ENCODE measurements around the gene PLXDC2.

PLXDC2 gene

GRCh38 chr10:19815731-19816410 lies 361 bp upstream of the PLXDC2 start:
- Histone ChIP-seq H3K27ac (ENCODE audit: extremely low read depth, low read depth, low read length) (peak overlapping the region; percentile 90), H3K9me3 (ENCODE audit: control insufficient read depth, insufficient read depth, low read depth, low read length) (no peaks in the 10 kb centered on the region), H3K4me1 (ENCODE audit: control insufficient read depth, insufficient read depth, low read length) (peaks cover 2% of the 10 kb centered on the region; the same call in 1 of the 2 replicates), H3K4me3 (ENCODE audit: low read depth, low read length) (peak overlapping the region; percentile 67), H3K36me3 (ENCODE audit: control insufficient read depth in 2 of 2, insufficient read depth in 1 of 2, low read length in 2 of 2) (no peaks in the 10 kb centered on the region; a peak in 1 of 3 replicates)
- ChIA-PET POLR2A (interaction anchor here (0.6 to 1.6 kb wide), 7 partner anchors 10 to 892 kb away, joined by 3 to 7 read pairs (median 3); no protein-coding TSS in a partner anchor), CTCF (interaction anchor here (0.5 to 1.4 kb wide), 5 partner anchors 11 to 1483 kb away, joined by 3 to 5 read pairs (median 3); no protein-coding TSS in a partner anchor)
- TF ChIP-seq ZNF248 (tag by site-specific recombination; IDR thresholded peaks at IDR 0.05), result no peak
- TF ChIP-seq REPIN1 (tag by site-specific recombination; IDR thresholded peaks at IDR 0.05; ENCODE audit: low read depth), result no peak
- no peak for TF ChIP-seq ZNF37A (tag by site-specific recombination; IDR thresholded peaks at IDR 0.05)
- TF ChIP-seq ZNF394 (tag by site-specific recombination; IDR thresholded peaks at IDR 0.05; ENCODE audit: borderline replicate concordance), result 0 out of 2 replicates have a peak, but pooled peaks have one; percentile 25
- 0 out of 2 replicates have a peak, but pooled peaks have one; percentile 3 for TF ChIP-seq ZIC2 (tag by site-specific recombination; IDR thresholded peaks at IDR 0.05)
- peak; percentile 46 for TF ChIP-seq ZBTB26 (tag by site-specific recombination; optimal IDR thresholded peaks at IDR 0.05)
- TF ChIP-seq AEBP2 (tag by site-specific recombination; IDR thresholded peaks at IDR 0.05; ENCODE audit: borderline replicate concordance), result no peak
- TF ChIP-seq, protein P1, sequence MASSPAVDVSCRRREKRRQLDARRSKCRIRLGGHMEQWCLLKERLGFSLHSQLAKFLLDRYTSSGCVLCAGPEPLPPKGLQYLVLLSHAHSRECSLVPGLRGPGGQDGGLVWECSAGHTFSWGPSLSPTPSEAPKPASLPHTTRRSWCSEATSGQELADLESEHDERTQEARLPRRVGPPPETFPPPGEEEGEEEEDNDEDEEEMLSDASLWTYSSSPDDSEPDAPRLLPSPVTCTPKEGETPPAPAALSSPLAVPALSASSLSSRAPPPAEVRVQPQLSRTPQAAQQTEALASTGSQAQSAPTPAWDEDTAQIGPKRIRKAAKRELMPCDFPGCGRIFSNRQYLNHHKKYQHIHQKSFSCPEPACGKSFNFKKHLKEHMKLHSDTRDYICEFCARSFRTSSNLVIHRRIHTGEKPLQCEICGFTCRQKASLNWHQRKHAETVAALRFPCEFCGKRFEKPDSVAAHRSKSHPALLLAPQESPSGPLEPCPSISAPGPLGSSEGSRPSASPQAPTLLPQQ (tag by site-specific recombination; IDR thresholded peaks at IDR 0.05), result 0 out of 2 replicates have a peak, but pooled peaks have one; percentile 15
- TF ChIP-seq, protein P2, sequence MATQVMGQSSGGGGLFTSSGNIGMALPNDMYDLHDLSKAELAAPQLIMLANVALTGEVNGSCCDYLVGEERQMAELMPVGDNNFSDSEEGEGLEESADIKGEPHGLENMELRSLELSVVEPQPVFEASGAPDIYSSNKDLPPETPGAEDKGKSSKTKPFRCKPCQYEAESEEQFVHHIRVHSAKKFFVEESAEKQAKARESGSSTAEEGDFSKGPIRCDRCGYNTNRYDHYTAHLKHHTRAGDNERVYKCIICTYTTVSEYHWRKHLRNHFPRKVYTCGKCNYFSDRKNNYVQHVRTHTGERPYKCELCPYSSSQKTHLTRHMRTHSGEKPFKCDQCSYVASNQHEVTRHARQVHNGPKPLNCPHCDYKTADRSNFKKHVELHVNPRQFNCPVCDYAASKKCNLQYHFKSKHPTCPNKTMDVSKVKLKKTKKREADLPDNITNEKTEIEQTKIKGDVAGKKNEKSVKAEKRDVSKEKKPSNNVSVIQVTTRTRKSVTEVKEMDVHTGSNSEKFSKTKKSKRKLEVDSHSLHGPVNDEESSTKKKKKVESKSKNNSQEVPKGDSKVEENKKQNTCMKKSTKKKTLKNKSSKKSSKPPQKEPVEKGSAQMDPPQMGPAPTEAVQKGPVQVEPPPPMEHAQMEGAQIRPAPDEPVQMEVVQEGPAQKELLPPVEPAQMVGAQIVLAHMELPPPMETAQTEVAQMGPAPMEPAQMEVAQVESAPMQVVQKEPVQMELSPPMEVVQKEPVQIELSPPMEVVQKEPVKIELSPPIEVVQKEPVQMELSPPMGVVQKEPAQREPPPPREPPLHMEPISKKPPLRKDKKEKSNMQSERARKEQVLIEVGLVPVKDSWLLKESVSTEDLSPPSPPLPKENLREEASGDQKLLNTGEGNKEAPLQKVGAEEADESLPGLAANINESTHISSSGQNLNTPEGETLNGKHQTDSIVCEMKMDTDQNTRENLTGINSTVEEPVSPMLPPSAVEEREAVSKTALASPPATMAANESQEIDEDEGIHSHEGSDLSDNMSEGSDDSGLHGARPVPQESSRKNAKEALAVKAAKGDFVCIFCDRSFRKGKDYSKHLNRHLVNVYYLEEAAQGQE (tag by site-specific recombination; IDR thresholded peaks at IDR 0.05), result no peak
- peak; percentile 66 for TF ChIP-seq ZFHX2 (tag by site-specific recombination; conservative IDR thresholded peaks at IDR 0.05)
- TF ChIP-seq SP3 (tag by site-specific recombination; IDR thresholded peaks at IDR 0.05), result peak; percentile 69
- TF ChIP-seq ZNF341 (tag by site-specific recombination; IDR thresholded peaks at IDR 0.05; ENCODE audit: low read depth), result peak; percentile 60; the same call in 1 of the 2 replicates
- 0 out of 2 replicates have a peak, but pooled peaks have one; percentile 29 for TF ChIP-seq ZSCAN4 (tag by site-specific recombination; IDR thresholded peaks at IDR 0.05)
- TF ChIP-seq ZNF544 (tag by site-specific recombination; IDR thresholded peaks at IDR 0.05), result no peak
- TF ChIP-seq ZNF777 (tag by site-specific recombination; IDR thresholded peaks at IDR 0.05; ENCODE audit: borderline replicate concordance), result no peak
- TF ChIP-seq ZNF362 (tag by site-specific recombination; IDR thresholded peaks at IDR 0.05), result peak; percentile 85
- TF ChIP-seq ZNF398 (tag by site-specific recombination; IDR thresholded peaks at IDR 0.05), result peak; percentile 81
- TF ChIP-seq, protein P3, sequence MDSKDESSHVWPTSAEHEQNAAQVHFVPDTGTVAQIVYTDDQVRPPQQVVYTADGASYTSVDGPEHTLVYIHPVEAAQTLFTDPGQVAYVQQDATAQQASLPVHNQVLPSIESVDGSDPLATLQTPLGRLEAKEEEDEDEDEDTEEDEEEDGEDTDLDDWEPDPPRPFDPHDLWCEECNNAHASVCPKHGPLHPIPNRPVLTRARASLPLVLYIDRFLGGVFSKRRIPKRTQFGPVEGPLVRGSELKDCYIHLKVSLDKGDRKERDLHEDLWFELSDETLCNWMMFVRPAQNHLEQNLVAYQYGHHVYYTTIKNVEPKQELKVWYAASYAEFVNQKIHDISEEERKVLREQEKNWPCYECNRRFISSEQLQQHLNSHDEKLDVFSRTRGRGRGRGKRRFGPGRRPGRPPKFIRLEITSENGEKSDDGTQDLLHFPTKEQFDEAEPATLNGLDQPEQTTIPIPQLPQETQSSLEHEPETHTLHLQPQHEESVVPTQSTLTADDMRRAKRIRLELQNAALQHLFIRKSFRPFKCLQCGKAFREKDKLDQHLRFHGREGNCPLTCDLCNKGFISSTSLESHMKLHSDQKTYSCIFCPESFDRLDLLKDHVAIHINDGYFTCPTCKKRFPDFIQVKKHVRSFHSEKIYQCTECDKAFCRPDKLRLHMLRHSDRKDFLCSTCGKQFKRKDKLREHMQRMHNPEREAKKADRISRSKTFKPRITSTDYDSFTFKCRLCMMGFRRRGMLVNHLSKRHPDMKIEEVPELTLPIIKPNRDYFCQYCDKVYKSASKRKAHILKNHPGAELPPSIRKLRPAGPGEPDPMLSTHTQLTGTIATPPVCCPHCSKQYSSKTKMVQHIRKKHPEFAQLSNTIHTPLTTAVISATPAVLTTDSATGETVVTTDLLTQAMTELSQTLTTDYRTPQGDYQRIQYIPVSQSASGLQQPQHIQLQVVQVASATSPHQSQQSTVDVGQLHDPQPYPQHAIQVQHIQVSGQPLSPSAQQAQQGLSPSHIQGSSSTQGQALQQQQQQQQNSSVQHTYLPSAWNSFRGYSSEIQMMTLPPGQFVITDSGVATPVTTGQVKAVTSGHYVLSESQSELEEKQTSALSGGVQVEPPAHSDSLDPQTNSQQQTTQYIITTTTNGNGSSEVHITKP (tag by site-specific recombination; IDR thresholded peaks at IDR 0.05), result peak; percentile 76
- TF ChIP-seq ZNF585B (tag by site-specific recombination; IDR thresholded peaks at IDR 0.05), result no peak
